Measurements from ENCODE around the gene UBA52. TPM values are rescaled to one million over a fixed set of nuclear protein-coding genes. Genes with fewer than 3 reads are reported as not detected.

The UBA52 gene
- polyA plus RNA-seq, 1 experiment: 1,723 TPM

- TF ChIP-seq CTCF (IDR thresholded peaks at IDR 0.05; ENCODE audit: low read depth, low read length): no peak
- Histone ChIP-seq H3K4me3 (ENCODE audit: low read depth, low read length) (no peak overlapping the region), H3K27ac (ENCODE audit: low read depth, low read length) (no peak overlapping the region), H3K9me3 (ENCODE audit: control insufficient read depth, insufficient read depth, low read length) (no peaks in the 10 kb centered on the region), H3K27me3 (ENCODE audit: control insufficient read depth, insufficient read depth, low read length) (peaks cover 14% of the 10 kb centered on the region)
- ChIA-PET CTCF (no interaction called here), POLR2A (interaction anchor here (0.6 kb wide), 1 partner anchor 11 kb away, joined by 3 read pairs; no protein-coding TSS in a partner anchor)
- no peak for DNase-seq (ENCODE audit: low read depth, low spot score)
Observed at GRCh38 chr19:18626906-18627305, 55.2 kb downstream of the UBA52 start.

Other genes starting within 250 kb of the UBA52 start
- 58.6 and 69.3 TPM in 2 replicates for gene LSM4, start 248.8 kb upstream of the UBA52 start, polyA plus RNA-seq (2011; rRNA removed)
- gene PGPEP1, start 231.3 kb upstream of the UBA52 start, polyA plus RNA-seq (2011; rRNA removed): 22.0 and 29.1 TPM in 2 replicates
- 25.0 and 35.9 TPM in 2 replicates for gene GDF15, start 185.7 kb upstream of the UBA52 start, polyA plus RNA-seq (2011; rRNA removed)
- gene LRRC25, start 174.2 kb upstream of the UBA52 start, polyA plus RNA-seq (2011; rRNA removed): 0.12 and 0.32 TPM in 2 replicates
- gene SSBP4, start 152.5 kb upstream of the UBA52 start, polyA plus RNA-seq (2011; rRNA removed): 9.4 and 12.6 TPM in 2 replicates
- 13.3 and 19.2 TPM in 2 replicates for gene ISYNA1, start 133.7 kb upstream of the UBA52 start, polyA plus RNA-seq (2011; rRNA removed)
- 2.7 and 4.1 TPM in 2 replicates for gene ELL, start 49.8 kb upstream of the UBA52 start, polyA plus RNA-seq (2011; rRNA removed)
- 123 and 192 TPM in 2 replicates for gene FKBP8, start 28.3 kb upstream of the UBA52 start, polyA plus RNA-seq (2011; rRNA removed)
- gene KXD1, start 14.0 kb upstream of the UBA52 start, polyA plus RNA-seq (2011; rRNA removed): 77.3 and 104 TPM in 2 replicates
- gene REX1BD, start 16.9 kb downstream of the UBA52 start, polyA plus RNA-seq (2011; rRNA removed): 17.6 TPM in 2 replicates
- gene CRLF1, start 34.9 kb downstream of the UBA52 start, polyA plus RNA-seq (2011; rRNA removed): 2.6 and 2.9 TPM in 2 replicates
- gene TMEM59L, start 41.0 kb downstream of the UBA52 start, polyA plus RNA-seq (2011; rRNA removed): 0.81 and 1.3 TPM in 2 replicates
- gene KLHL26, start 65.2 kb downstream of the UBA52 start, polyA plus RNA-seq (2011; rRNA removed): 1.2 and 3.8 TPM in 2 replicates
- 1.0 and 1.4 TPM in 2 replicates for gene CRTC1, start 111.8 kb downstream of the UBA52 start, polyA plus RNA-seq (2011; rRNA removed)
- 0.09 TPM in 2 replicates for gene COMP, start 219.4 kb downstream of the UBA52 start, polyA plus RNA-seq (2011; rRNA removed)

All from AG04450 (cell line).